GM19099 (cell line): Measurements from ENCODE around the gene AQP12B.

ENCODE experiments used
- POLR2A ChIP-seq: IDR thresholded peaks from 3 replicates; pipeline ENCODE4 v1.6.1; 2011; ENCODE audit warnings: low read depth; ENCODE audit not compliant: insufficient read length; ENCODE audit errors: extremely low read depth

Gene AQP12B

DNA sequence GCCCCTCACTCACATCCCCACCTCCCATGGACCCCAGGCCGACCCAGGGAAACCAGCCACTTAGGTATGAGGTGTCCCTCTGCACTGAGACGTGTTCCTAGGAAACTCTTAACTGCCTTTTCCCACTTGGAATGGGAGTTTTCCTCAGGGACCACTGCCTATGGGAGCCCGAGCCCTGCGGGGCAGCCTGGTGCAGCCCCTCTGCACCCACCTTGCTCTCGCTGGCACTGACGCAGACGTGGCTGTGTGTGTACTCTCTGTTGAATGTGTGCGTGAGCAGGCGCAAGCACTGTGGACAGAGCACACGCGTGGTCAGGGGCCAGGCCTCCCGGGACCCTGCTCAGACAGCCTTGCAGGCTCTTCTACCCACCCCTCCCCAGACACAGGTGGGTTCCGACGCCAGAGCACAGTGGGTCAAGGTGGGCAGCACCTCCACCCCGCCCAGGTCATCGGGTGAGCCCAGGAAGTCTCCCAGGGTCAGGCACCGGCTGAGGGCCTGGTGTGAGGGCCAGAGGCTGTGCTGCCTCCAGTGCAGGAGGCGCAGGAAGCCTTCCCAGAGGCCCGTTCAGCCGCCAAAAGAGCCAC, 39.0 kb upstream of the AQP12B start:
- TF ChIP-seq POLR2A, result no peak

GRCh38 chr2:240720686-240721595, 38.3 kb upstream of the AQP12B start:
- TF ChIP-seq POLR2A, result no peak

DNA sequence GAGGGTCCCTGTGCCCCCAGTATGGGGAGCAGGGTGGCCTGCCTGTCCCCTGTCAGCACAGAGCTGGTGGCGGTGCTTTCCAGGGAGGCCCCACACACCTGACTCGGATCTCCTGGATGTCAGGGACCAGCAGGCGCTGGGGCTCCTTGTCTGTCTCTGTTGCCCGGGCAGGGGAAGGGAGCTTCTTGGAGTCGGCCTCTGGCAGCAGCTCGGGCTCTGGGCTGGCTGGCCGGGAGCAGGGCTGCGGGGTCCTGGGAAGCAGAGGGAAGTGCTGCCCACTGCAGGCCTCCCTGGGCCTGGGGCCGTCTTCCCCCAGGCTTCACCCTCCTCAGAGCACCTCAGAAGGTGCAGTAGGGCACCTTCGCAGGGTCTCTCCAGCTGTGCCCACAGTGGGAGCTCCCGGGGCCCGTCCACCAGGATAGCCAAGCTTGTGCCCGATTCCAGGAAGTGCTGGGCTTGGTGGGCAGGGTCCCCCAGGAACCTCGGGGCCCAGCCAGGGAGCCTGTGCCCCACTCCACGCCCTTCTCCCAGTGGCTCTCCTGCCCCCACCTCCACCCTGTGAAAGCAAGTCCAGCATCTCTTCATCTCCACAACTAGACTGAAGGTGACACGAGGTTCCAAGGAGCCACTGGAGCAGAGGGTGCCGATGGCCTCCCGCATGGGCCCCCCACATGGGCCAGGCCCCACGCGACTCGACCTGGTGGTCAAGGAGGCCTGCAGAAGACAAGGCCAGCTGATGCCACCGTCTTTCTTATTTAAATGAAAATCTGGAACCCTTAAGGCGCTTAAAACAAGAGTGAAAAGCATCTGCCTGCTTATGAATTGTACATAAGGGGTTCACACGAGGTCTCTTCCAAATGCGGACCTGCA, 37.2 kb upstream of the AQP12B start:
- no peak for TF ChIP-seq POLR2A

- no peak for TF ChIP-seq POLR2A
Observed at GRCh38 chr2:240718896-240719490, 36.3 kb upstream of the AQP12B start.

- TF ChIP-seq POLR2A, result no peak
Observed at GRCh38 chr2:240717681-240718581, 35.2 kb upstream of the AQP12B start.

- no peak for TF ChIP-seq POLR2A
Observed at GRCh38 chr2:240717181-240717641, 34.5 kb upstream of the AQP12B start.

DNA sequence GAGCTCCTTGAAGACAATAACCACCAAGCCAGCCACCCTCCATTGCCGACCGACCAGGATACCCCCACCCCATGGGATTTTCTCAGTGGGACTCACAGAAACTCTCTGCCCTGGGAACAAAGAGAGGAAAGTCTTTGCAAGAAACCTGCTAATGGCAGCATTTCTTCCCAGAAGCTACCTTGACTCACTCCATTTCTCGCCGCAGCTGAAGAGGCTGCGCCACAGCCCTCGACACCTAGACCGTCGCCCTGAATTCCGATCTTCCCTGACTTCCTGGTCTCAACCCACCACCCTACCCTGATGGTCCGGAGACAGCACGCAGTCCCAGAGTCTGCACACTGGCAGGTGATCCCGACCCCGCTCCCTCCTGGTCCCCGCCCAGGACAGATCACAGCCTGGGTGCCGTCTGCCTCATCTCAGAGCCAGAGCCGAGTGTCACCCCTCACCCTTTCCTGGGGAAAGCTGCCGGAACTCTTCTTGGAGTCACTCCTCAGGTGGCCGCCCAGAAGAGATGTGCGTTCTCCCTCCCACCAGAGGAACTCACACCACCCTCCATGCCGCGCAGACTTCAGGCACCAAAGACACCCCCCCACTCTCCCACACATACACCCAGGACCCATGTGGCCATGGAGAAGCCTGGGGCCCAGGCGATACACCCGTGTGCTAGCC, 33.6 kb upstream of the AQP12B start:
- TF ChIP-seq POLR2A, result no peak

- no peak for TF ChIP-seq POLR2A
Observed at GRCh38 chr2:240714747-240715725, 32.4 kb upstream of the AQP12B start.

DNA sequence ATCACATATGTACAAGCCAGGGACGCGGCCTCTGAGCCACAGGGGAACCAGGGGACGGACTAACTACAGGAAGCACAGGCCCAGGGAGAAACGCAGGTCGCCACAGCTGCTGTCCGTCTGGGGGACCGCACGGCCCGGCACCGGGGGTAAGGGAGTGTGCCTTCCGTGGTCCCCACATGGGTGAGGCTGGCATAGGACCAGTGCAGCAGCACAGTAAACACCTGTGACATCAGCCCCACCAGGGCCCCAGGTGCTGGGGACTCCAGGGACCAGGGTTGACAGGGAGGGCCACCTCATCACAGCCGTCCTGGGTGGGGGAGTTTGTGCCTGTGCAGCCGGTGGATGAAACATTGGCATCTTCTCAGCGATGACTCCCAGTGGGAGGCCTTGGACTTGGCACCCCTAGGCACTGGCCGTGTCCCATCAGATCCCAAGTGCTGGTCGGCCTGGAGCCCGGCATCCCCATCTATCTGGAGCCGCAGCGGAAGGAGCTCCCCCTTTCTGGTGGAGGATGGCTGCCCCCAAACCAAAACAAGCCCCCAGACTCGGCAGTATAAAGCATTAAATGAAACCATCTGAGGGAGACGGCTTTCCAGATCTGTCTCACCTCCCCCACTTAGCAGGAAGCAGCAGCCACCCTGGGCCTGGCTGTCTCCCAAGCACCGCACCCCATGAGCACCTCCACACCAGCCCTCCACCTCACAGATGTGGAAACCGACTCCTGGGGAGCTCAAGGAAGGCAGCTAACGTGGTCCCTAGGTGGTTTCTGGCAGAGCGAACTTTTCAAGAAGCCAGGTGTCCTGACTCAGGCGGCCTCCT, 31.5 kb upstream of the AQP12B start:
- TF ChIP-seq POLR2A, result no peak

DNA sequence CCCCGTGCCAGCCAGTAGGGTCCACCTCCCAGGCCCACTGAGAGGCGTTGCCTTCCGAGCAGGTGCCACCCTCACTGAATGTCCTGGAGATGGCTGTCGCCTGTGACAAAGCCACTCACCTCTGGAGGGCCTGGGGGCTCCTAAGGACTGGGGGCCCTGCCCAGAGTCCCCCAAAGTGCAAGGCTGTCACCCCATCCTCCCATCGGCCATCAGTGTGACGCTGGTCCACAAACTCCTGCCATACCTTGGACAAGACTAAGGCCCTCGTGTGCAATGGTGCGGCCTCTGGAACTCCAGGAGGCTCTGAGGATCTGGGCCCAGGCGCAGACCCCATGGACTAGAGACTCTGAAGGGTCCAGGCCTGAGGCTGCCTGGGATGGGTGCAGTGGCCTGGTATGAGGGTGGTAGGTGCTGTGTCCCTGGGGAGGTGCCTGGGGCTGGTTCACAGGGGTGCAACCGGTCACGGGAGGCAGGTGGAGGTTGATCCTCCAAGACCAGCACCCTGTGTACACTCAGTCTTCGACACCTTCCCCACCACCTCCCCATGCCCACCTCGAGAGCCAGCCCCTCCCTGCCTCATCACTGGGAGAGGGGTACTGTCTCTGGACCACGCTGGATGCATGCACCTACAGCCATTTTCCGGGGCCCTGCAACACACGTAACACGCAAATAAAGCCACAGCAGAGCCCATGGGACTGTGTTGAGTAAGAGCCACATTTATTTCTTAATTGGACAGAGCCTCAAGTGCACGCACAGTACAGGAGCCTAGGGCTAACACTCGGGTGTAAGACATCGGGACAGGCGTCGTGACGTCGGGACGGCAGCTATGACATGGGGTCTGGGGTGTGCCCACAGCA, 30.6 kb upstream of the AQP12B start:
- no peak for TF ChIP-seq POLR2A

DNA sequence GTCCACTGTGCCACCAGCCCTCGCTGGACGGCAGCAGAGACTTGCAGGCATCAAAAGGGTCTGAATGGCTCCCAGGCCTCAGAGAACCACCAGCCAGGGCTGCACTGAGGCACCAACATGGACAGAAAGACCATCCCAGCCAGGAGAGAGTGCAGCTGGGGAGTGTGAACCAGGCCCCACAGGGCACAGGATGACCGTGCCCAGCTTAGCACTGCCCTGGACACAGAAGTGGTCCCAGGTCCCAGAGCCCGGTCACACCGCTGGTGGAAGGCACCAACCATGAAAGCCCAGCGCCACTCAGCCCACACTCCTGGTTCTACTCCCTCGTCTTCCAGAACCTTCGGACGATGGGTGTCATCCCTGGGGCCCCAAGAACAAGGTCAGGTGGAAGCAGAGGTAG, 29.4 kb upstream of the AQP12B start:
- TF ChIP-seq POLR2A, result no peak
